AG04450 (cell line): ENCODE results near the gene ALG5. TPM values are rescaled to one million over a fixed set of nuclear protein-coding genes. Genes with fewer than 3 reads are reported as not detected.

ENCODE experiments used
- CTCF ChIA-PET: fragments of 300-600, 350-600 bp; formaldehyde crosslinking; extraction: SDS; loops from one replicate; lab custom pipeline; 2022; ENCODE audit warnings: antibody characterized with exemption, inconsistent platforms; lab: Charles Lee
- POLR2A ChIA-PET: fragments of 350-600 bp; formaldehyde crosslinking; extraction: SDS; loops from one replicate; lab custom pipeline; 2021; ENCODE audit warnings: antibody characterized with exemption, inconsistent platforms; lab: Yijun Ruan, JAX
- DNase-seq: peaks from one replicate; pipeline ENCODE4 v3.0.0-alpha.2; 2011; ENCODE audit warnings: low read depth, low spot score
- H3K27ac ChIP-seq: one replicate; pipeline ENCODE4 v1.5.1; 2012; ENCODE audit warnings: low read depth, low read length, control low read depth
- H3K27me3 ChIP-seq: one replicate; pipeline ENCODE4 v1.6.0; 2012; ENCODE audit warnings: low read length; ENCODE audit not compliant: control insufficient read depth, insufficient read depth
- H3K4me3 ChIP-seq: 2 replicates; pipeline ENCODE4 v1.5.1; 2011; ENCODE audit warnings: mild to moderate bottlenecking, low read depth, low read length, control low read depth
- H3K9me3 ChIP-seq: 2 replicates; pipeline ENCODE4 v1.5.1; 2012; ENCODE audit warnings: low read length; ENCODE audit not compliant: control insufficient read depth, insufficient read depth
- CTCF ChIP-seq: IDR thresholded peaks from 2 replicates; pipeline ENCODE4 v1.5.1; 2011; ENCODE audit warnings: low read depth, low read length, control low read depth, inconsistent platforms
- polyA plus RNA-seq: library from polyadenylated mRNA; depleted of rRNA; stranded (reverse); fragments of >200 nt; gene quantifications from 2 replicates; pipeline ENCODE4 v1.2.3, GENCODE V29; 2011

The ALG5 gene
- polyA plus RNA-seq, 1 experiment = 51.6 TPM

- DNase-seq = no peak
- ChIA-PET CTCF (no interaction called here), POLR2A (interaction anchor here (0.5 kb wide), 1 partner anchor 1512 kb away, joined by 3 read pairs; no protein-coding TSS in a partner anchor)
- TF ChIP-seq CTCF = no peak
- H3K27me3 ChIP-seq = no peaks in the 10 kb centered on the region
- H3K4me3 ChIP-seq = peak within 1 kb of the TSS; percentile 75
- H3K9me3 ChIP-seq = no peaks in the 10 kb centered on the region
- H3K27ac ChIP-seq = peak within 1 kb of the TSS; percentile 25
Observed at GRCh38 chr13:36919833-36920615, 79.1 kb downstream of the ALG5 start, which contains the start of gene SMAD9. TSS of gene SMAD9 (minus strand) at chr13:36920238. CDS start at chr13:36879689, 40,549 bp downstream.

- H3K27me3 ChIP-seq = no peaks in the 10 kb centered on the region
- POLR2A ChIA-PET = interaction anchor here (0.5 kb wide), 1 partner anchor 1512 kb away, joined by 3 read pairs; no protein-coding TSS in a partner anchor
- no peak for DNase-seq
- H3K4me3 ChIP-seq = peak overlapping the region; percentile 75
- CTCF ChIA-PET = no interaction called here
- no peak for TF ChIP-seq CTCF
- H3K27ac ChIP-seq = peak overlapping the region; percentile 25
- H3K9me3 ChIP-seq = no peaks in the 10 kb centered on the region
Observed at GRCh38 chr13:36919171-36919832, 79.8 kb downstream of the ALG5 start.

- TF ChIP-seq CTCF = no peak
- CTCF ChIA-PET = interaction anchor here (1.1 kb wide), 1 partner anchor 61 kb away, joined by 3 read pairs; no protein-coding TSS in a partner anchor
- POLR2A ChIA-PET = no interaction called here
- Histone ChIP-seq H3K27me3 (no peaks in the 10 kb centered on the region), H3K9me3 (no peaks in the 10 kb centered on the region), H3K4me3 (peak overlapping the region; percentile 75), H3K27ac (peak overlapping the region; percentile 25)
- DNase-seq = no peak
Observed at GRCh38 chr13:36918246-36919131, 80.7 kb downstream of the ALG5 start.

GRCh38 chr13:36917311-36917710 lies 81.8 kb downstream of the ALG5 start:
- no peaks in the 10 kb centered on the region for H3K27me3 ChIP-seq
- CTCF ChIA-PET = interaction anchor here (0.7 kb wide), 1 partner anchor 36 kb away, joined by 4 read pairs; no protein-coding TSS in a partner anchor
- no peak for DNase-seq
- no peak overlapping the region for H3K4me3 ChIP-seq
- TF ChIP-seq CTCF = no peak
- POLR2A ChIA-PET = no interaction called here
- H3K27ac ChIP-seq = no peak overlapping the region
- H3K9me3 ChIP-seq = no peaks in the 10 kb centered on the region
